ENCODE data around the gene TCF19. TPM values are rescaled to one million over a fixed set of nuclear protein-coding genes. Genes with fewer than 3 reads are reported as not detected.
A peak's percentile ranks its signal among the peaks of the same experiment; 100 is the strongest.

TCF19 gene
- total and polyA plus RNA-seq, 2 donors (not counting 1 experiment from before 2014, with no cell fraction given): 10.0 to 10.4 TPM

DNA sequence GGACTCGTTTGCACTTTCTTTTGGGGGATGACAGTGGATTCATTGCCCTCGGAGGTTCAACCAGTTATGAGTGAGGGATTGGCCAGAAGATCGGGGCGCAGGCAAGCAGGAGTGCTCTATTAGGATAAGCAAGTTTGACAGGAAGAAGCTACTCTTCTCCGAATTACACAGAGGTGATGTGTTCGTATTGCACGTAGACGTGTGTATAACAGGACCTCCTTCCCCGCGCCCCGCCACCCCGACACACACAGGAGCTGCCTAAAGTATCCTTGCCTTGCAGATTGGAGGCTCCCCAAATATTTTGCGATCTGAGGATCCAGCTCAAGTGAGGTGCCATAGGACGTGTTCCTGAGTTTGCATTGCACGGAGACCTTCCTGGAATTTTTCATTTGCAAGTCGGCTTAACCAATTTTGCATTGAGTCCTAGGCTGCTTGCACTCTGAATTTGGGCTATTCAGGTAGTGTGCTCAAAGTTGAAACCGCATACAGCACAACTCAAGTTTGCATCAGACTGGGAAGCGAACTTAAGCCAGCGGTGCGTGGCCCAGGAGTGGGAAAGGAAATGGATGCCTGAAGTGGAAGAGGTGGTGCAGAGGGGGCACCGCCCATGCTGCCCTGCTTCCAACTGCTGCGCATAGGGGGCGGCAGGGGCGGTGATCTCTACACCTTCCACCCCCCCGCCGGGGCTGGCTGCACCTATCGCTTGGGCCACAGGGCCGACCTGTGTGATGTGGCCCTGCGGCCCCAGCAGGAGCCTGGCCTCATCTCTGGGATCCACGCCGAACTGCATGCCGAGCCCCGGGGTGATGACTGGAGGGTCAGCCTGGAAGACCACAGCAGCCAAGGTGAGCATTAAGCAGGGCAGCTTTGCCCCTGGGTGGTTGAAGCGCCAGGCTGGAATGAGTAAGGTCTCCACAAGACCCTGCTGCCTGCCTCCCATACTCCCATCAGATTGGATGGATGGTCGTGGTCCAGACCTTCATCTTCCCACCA, 770 bp downstream of the TCF19 start:
- peak; percentile 41 for DNase-seq
- Histone ChIP-seq H3K9me3 (ENCODE audit: control extremely low read depth in 1 of 3, control insufficient read depth in 2 of 3, insufficient read depth in 1 of 3, low read length in 2 of 3) (no peaks in the 10 kb centered on the region), H3K4me1 (ENCODE audit: control insufficient read depth in 2 of 2, insufficient read depth in 2 of 2, low read length in 2 of 2) (peaks cover 13 to 22% of the 10 kb centered on the region in 2 donors), H4K20me1 (ENCODE audit: control insufficient read depth, insufficient read depth, low read length, poor library complexity, severe bottlenecking) (no peaks in the 10 kb centered on the region), H3K36me3 (replicated peaks in 1 of 2; ENCODE audit: control extremely low read depth in 1 of 2, control insufficient read depth in 1 of 2, extremely low read depth in 1 of 2, insufficient read depth in 2 of 2, low read length in 1 of 2) (peaks cover 0 to 6% of the 10 kb centered on the region in 2 experiments), H3K79me2 (ENCODE audit: control insufficient read depth, insufficient read depth, low read length) (peaks cover 2% of the 10 kb centered on the region), H2AFZ (ENCODE audit: insufficient read depth, low read depth, low read length, poor library complexity, severe bottlenecking) (peak overlapping the region; percentile 95), H3K9ac (ENCODE audit: low read length) (peak overlapping the region; percentile 78), H3K27me3 (replicated peaks in 1 of 4; ENCODE audit: control extremely low read depth in 1 of 4, control insufficient read depth in 3 of 4, insufficient read depth in 4 of 4, low read length in 3 of 4) (no peaks in the 10 kb centered on the region), H3K27ac (ENCODE audit: low read length in 2 of 2) (peak overlapping the region in 1 of 2 donors; percentile 64), H3K4me2 (replicated peaks; ENCODE audit: low read depth, low read length, poor library complexity, severe bottlenecking) (peak overlapping the region; percentile 86), H3K4me3 (ENCODE audit: control extremely low read depth in 1 of 5, extremely low read depth in 1 of 5, insufficient read depth in 1 of 5, low read depth in 2 of 5, low read length in 4 of 5) (peak overlapping the region; percentile 1 to 90 (median 88))
- 26% methylated on average over 26 of the region's 35 CpGs for WGBS (ENCODE audit: insufficient coverage)
- ATAC-seq (ENCODE audit: low read depth): no peak
- Mint-ChIP-seq H3K9me3 (ENCODE audit: insufficient read depth) (no peaks in the 10 kb centered on the region), H3K27ac (peak overlapping the region; percentile 71), H3K27me3 (no peaks in the 10 kb centered on the region), H3K4me3 (peak overlapping the region; percentile 87), H3K4me1 (peaks cover 37% of the 10 kb centered on the region)
- CTCF ChIA-PET: interaction anchor here (1.1 to 2.9 kb wide), 7 partner anchors 14 to 241 kb away, joined by 3 to 10 read pairs (median 4); no protein-coding TSS in a partner anchor
- POLR2A ChIA-PET: interaction anchor here (0.6 to 1.8 kb wide), 5 partner anchors 21 to 738 kb away, joined by 3 to 5 read pairs (median 3); partner anchors contain the start of gene EHMT2
- TF ChIP-seq, protein P1, sequence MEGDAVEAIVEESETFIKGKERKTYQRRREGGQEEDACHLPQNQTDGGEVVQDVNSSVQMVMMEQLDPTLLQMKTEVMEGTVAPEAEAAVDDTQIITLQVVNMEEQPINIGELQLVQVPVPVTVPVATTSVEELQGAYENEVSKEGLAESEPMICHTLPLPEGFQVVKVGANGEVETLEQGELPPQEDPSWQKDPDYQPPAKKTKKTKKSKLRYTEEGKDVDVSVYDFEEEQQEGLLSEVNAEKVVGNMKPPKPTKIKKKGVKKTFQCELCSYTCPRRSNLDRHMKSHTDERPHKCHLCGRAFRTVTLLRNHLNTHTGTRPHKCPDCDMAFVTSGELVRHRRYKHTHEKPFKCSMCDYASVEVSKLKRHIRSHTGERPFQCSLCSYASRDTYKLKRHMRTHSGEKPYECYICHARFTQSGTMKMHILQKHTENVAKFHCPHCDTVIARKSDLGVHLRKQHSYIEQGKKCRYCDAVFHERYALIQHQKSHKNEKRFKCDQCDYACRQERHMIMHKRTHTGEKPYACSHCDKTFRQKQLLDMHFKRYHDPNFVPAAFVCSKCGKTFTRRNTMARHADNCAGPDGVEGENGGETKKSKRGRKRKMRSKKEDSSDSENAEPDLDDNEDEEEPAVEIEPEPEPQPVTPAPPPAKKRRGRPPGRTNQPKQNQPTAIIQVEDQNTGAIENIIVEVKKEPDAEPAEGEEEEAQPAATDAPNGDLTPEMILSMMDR (IDR thresholded peaks at IDR 0.05): no peak
- TF ChIP-seq EZH2 (IDR thresholded peaks at IDR 0.05; ENCODE audit: borderline replicate concordance, insufficient read depth, low read depth, low read length, poor library complexity, severe bottlenecking): no peak
- intact Hi-C loops (cut with micrococcal nuclease): loop anchor here (1.0 to 10.0 kb wide), 8 partner anchors 21 to 542 kb away; partner anchors contain the start of genes HLA-B, HLA-C, MRPS18B and PPP1R10
